Sigmoid colon (tissue), 7 donors: ENCODE data around the gene TENM4. TPM values are rescaled to one million over a fixed set of nuclear protein-coding genes. Genes with fewer than 3 reads are reported as not detected.

Source experiments
- DNase-seq: peaks from one replicate; pipeline ENCODE4 v3.0.0-alpha.2; 2019
- H3K27ac ChIP-seq, 4 donors: fragments of 200-600 bp; sonication (generic); one replicate each; pipeline ENCODE4 v1.5.1; 2016 to 2019; ENCODE audit warnings: mild to moderate bottlenecking in 1 of 4
- H3K27me3 ChIP-seq, 3 donors: fragments of 200-600 bp; sonication (generic); one replicate each; pipeline ENCODE4 v1.5.1; 2019; ENCODE audit warnings: mild to moderate bottlenecking in 1 of 3
- H3K36me3 ChIP-seq, 4 donors: fragments of 200-600 bp; sonication (generic); one replicate each; pipeline ENCODE4 v1.5.1; 2016 to 2019
- H3K4me1 ChIP-seq, 4 donors: fragments of 200-600 bp; sonication (generic); one replicate each; pipeline ENCODE4 v1.5.1; 2017 to 2019
- H3K4me3 ChIP-seq, 4 donors: fragments of 200-600 bp; sonication (generic); one replicate each; pipeline ENCODE4 v1.5.1; 2017 to 2019; ENCODE audit warnings: mild to moderate bottlenecking in 2 of 4, moderate library complexity in 1 of 4
- H3K9me3 ChIP-seq, 4 donors: fragments of 200-600 bp in 3 of 4; sonication (generic) in 3 of 4; one replicate each; pipeline versions ENCODE4 v1.5.1 to v1.6.1; 2013 to 2019
- EP300 ChIP-seq, 4 donors: sonication (generic); formaldehyde crosslinking; IDR thresholded peaks; one replicate each; pipeline ENCODE4 v1.6.1; 2017; ENCODE audit warnings: antibody characterized with exemption in 4 of 4
- POLR2A ChIP-seq, 2 donors: fragments of 450-650 bp; IDR thresholded peaks; one replicate each; pipeline ENCODE4 v1.6.1; 2016; ENCODE audit warnings: antibody characterized with exemption in 2 of 2, mild to moderate bottlenecking in 2 of 2, moderate library complexity in 2 of 2
- POLR2AphosphoS5 ChIP-seq, 4 donors: sonication (generic); formaldehyde crosslinking; IDR thresholded peaks; one replicate each; pipeline ENCODE4 v1.6.1; 2017; ENCODE audit warnings: antibody characterized with exemption in 4 of 4
- WGBS, 2 donors: extraction: QIAGEN DNeasy Blood & Tissue Kit; methylation state at CpG; one replicate each; pipeline ENCODE4 v1.1.7; 2013; 5-methylcytosine and 5-hydroxymethylcytosine counted together
- intact Hi-C: fragments of 100-400 bp; cut with DNase I; formaldehyde crosslinking; loops from one replicate; pipeline ENCODE4 v1.15.1; 2023
- polyA plus RNA-seq, 3 donors: library from polyadenylated mRNA; stranded (reverse); fragments of 200-250 nt; gene quantifications; one replicate each; pipeline ENCODE4 v1.2.3, GENCODE V29; 2013
- total RNA-seq, 4 donors: library from RNA; depleted of rRNA; stranded (reverse); fragments of >200 nt; gene quantifications; one replicate each; pipeline ENCODE4 v1.1.0, GENCODE V29; 2016
- TF ChIP-seq, protein P1 (sequence below), 4 experiments: fragments of 450-650 bp in 3 of 4; fragments of 200-600 bp in 1 of 4; IDR thresholded peaks; one replicate each; pipeline ENCODE4 v1.5.1; 2016 to 2019; ENCODE audit warnings: antibody characterized with exemption in 4 of 4, mild to moderate bottlenecking in 3 of 4, moderate library complexity in 2 of 4
- donor health status: healthy with polysubstance abuse.
- donor health status: Bipolar disorder and iron deficiency.
- donor health status: healthy.

TENM4 gene
- total and polyA plus RNA-seq, 7 donors = 0.23 to 14.6 (median 1.9) TPM; not detected in 1

DNA sequence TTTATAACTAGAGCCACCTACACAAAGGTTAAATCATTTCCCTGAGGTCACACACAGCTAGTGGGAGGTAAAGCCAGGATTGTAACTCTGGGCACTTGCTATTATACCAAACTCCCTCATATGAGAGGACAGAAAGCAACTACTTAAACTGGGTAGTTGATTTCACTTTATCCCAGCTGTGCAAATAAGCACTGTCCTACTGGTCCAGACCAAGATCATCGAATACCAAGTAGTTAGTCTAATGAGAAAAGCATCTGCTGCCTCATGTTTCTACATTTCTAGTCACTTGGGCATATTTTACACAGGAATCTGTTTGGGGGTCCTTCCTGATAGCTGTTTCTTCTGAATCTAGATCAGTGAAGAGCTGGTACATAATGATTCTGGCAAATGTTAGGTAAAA, 687.5 kb downstream of the TENM4 start:
- no peak overlapping the region for H3K27ac ChIP-seq
- H3K27me3 ChIP-seq = no peaks in the 10 kb centered on the region
- DNase-seq = no peak
- no peak overlapping the region for H3K4me3 ChIP-seq
- H3K4me1 ChIP-seq = peaks cover 0 to 4% (median 0%) of the 10 kb centered on the region in 4 donors
- intact Hi-C loops = no loop called here
- WGBS, 2 donors = 51 to 67% methylated on average over 1 of the region's 1 CpG
- TF ChIP-seq, protein P1, sequence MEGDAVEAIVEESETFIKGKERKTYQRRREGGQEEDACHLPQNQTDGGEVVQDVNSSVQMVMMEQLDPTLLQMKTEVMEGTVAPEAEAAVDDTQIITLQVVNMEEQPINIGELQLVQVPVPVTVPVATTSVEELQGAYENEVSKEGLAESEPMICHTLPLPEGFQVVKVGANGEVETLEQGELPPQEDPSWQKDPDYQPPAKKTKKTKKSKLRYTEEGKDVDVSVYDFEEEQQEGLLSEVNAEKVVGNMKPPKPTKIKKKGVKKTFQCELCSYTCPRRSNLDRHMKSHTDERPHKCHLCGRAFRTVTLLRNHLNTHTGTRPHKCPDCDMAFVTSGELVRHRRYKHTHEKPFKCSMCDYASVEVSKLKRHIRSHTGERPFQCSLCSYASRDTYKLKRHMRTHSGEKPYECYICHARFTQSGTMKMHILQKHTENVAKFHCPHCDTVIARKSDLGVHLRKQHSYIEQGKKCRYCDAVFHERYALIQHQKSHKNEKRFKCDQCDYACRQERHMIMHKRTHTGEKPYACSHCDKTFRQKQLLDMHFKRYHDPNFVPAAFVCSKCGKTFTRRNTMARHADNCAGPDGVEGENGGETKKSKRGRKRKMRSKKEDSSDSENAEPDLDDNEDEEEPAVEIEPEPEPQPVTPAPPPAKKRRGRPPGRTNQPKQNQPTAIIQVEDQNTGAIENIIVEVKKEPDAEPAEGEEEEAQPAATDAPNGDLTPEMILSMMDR (IDR thresholded peaks at IDR 0.05) = no peak
- no peak for TF ChIP-seq EP300 (IDR thresholded peaks at IDR 0.05)
- no peak for TF ChIP-seq POLR2AphosphoS5 (IDR thresholded peaks at IDR 0.05)
- TF ChIP-seq POLR2A (IDR thresholded peaks at IDR 0.05) = no peak
- no peaks in the 10 kb centered on the region for H3K9me3 ChIP-seq
- H3K36me3 ChIP-seq = no peaks in the 10 kb centered on the region

DNA sequence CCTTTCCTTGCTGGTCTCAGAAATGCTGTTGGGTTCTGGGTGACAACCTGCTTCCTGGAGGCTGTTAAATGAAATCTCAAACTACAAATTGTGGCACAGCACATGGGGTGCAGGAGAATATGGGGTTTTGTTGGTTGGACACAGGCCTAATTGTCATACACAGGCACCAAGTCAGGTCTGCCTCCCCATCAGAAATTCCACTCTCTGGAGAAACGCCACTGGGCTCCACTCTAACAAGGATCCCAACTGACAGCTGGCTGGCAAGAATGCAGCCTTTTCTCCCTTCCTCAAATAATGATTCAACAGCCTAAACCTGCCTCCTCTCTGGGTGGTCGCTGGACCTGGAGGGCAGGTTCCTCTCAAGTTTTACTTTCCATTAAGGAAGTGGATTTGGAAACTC, 688.3 kb downstream of the TENM4 start:
- Histone ChIP-seq H3K27ac (no peak overlapping the region), H3K27me3 (no peaks in the 10 kb centered on the region), H3K9me3 (no peaks in the 10 kb centered on the region), H3K4me3 (no peak overlapping the region), H3K4me1 (peaks cover 0 to 4% (median 0%) of the 10 kb centered on the region in 4 donors), H3K36me3 (no peaks in the 10 kb centered on the region)
- 71 to 76% methylated on average over 2 of the region's 2 CpGs for WGBS, 2 donors
- no peak for DNase-seq
- TF ChIP-seq, protein P1 (IDR thresholded peaks at IDR 0.05) = no peak
- TF ChIP-seq EP300 (IDR thresholded peaks at IDR 0.05) (no peak), POLR2AphosphoS5 (IDR thresholded peaks at IDR 0.05) (no peak), POLR2A (IDR thresholded peaks at IDR 0.05) (no peak)
- intact Hi-C loops = no loop called here

DNA sequence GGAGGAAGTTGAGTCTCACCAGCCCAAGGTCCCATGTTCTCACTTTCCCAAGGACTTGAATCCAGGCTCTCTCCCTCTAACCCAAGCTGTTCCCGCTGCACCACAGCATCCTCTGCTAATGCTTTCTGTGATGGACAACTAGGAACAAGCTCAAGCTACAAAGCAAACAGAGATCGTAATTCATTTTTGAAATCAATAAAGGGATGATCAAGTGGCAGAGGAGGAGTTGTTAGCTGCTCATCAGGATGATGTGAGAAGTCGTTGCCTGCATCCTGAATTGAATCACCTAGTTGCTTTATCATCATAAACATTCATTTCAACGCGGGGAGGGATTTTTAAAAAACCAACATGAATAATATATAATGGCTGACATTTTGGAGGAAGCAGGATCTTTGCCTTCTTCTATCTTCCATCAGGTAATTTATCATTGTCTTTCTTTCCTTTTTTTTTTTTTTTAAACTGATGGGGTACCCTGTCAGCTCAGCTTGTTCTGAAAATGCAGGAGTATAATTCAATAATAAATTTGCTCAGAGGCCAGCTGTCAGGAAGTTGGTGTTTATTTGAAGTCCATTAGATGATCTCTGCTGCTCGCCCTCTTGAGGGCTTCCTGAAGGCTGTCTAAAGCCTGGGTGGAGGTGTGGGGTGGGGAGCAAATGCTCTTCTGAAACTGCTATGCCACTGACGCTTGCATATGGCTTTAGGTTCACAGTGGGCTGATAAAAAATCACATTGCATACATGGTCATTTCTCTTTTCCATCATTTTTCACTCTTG, 691.7 kb downstream of the TENM4 start:
- WGBS, 2 donors = 69 to 71% methylated on average over 7 of the region's 7 CpGs
- peaks cover 0 to 4% (median 0%) of the 10 kb centered on the region in 4 donors for H3K4me1 ChIP-seq
- no peak for TF ChIP-seq EP300 (IDR thresholded peaks at IDR 0.05)
- TF ChIP-seq, protein P1 (IDR thresholded peaks at IDR 0.05) = no peak
- TF ChIP-seq POLR2AphosphoS5 (IDR thresholded peaks at IDR 0.05) = no peak
- no peak for TF ChIP-seq POLR2A (IDR thresholded peaks at IDR 0.05)
- no peaks in the 10 kb centered on the region for H3K36me3 ChIP-seq
- H3K9me3 ChIP-seq = no peaks in the 10 kb centered on the region
- no peak overlapping the region for H3K4me3 ChIP-seq
- intact Hi-C loops = no loop called here
- DNase-seq = no peak
- H3K27me3 ChIP-seq = no peaks in the 10 kb centered on the region
- no peak overlapping the region for H3K27ac ChIP-seq

DNA sequence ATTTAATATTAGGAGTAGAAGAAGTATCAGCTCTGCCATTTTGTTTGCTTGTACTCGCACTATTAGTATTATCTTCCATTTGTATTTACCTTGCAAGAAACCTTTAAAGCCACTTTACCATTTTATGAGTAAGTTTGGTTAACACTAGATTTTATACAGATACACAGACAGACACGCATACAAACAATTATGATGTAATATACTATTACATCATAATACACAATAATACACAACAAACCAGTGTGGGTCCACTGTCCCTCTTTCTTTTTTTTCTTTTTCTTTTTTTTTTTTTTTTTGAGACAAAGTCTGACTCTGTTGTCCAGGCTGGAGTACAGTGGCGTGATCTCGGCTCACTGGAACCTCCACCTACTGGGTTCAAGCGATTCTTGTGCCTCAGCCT, 695.9 kb downstream of the TENM4 start:
- Histone ChIP-seq H3K9me3 (no peaks in the 10 kb centered on the region), H3K27me3 (no peaks in the 10 kb centered on the region), H3K4me1 (peaks cover 0 to 7% (median 0%) of the 10 kb centered on the region in 4 donors), H3K27ac (no peak overlapping the region), H3K4me3 (no peak overlapping the region), H3K36me3 (no peaks in the 10 kb centered on the region)
- TF ChIP-seq, protein P1 (IDR thresholded peaks at IDR 0.05) = no peak
- TF ChIP-seq POLR2A (IDR thresholded peaks at IDR 0.05) = no peak
- no peak for TF ChIP-seq POLR2AphosphoS5 (IDR thresholded peaks at IDR 0.05)
- TF ChIP-seq EP300 (IDR thresholded peaks at IDR 0.05) = no peak
- no peak for DNase-seq
- intact Hi-C loops = no loop called here
- 96 to 97% methylated on average over 5 of the region's 5 CpGs for WGBS, 2 donors
